ENCODE results near the gene RPS28. TPM values are rescaled to one million over a fixed set of nuclear protein-coding genes. Genes with fewer than 3 reads are reported as not detected.

Gene RPS28
- total and polyA plus RNA-seq, 2 donors from 2014 or later: 1,258 to 1,887 TPM

- peaks cover 0 to 2% (median 0%) of the 10 kb centered on the region in 3 donors for H3K4me1 ChIP-seq (ENCODE audit: control insufficient read depth in 2 of 3, insufficient read depth in 2 of 3, low read depth in 1 of 3, low read length in 3 of 3)
- H3K9me3 ChIP-seq (ENCODE audit: control insufficient read depth in 2 of 3, insufficient read depth in 1 of 3, low read length in 3 of 3): no peaks in the 10 kb centered on the region
- TF ChIP-seq, protein P1, sequence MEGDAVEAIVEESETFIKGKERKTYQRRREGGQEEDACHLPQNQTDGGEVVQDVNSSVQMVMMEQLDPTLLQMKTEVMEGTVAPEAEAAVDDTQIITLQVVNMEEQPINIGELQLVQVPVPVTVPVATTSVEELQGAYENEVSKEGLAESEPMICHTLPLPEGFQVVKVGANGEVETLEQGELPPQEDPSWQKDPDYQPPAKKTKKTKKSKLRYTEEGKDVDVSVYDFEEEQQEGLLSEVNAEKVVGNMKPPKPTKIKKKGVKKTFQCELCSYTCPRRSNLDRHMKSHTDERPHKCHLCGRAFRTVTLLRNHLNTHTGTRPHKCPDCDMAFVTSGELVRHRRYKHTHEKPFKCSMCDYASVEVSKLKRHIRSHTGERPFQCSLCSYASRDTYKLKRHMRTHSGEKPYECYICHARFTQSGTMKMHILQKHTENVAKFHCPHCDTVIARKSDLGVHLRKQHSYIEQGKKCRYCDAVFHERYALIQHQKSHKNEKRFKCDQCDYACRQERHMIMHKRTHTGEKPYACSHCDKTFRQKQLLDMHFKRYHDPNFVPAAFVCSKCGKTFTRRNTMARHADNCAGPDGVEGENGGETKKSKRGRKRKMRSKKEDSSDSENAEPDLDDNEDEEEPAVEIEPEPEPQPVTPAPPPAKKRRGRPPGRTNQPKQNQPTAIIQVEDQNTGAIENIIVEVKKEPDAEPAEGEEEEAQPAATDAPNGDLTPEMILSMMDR (IDR thresholded peaks at IDR 0.05; ENCODE audit: borderline replicate concordance, extremely low read depth, insufficient read depth): no peak
- H3K9ac ChIP-seq (ENCODE audit: low read length in 3 of 3): no peak overlapping the region
- no peaks in the 10 kb centered on the region for H3K36me3 ChIP-seq (ENCODE audit: control insufficient read depth in 2 of 3, insufficient read depth in 3 of 3, low read length in 3 of 3)
- H3K27me3 ChIP-seq (ENCODE audit: control insufficient read depth, insufficient read depth, low read length): no peaks in the 10 kb centered on the region
- FAIRE-seq (no peak), DNase-seq (peak in 1 of 5 donors; percentile 64)
- no peak overlapping the region for H3K4me3 ChIP-seq (ENCODE audit: low read length in 3 of 3)
- intact Hi-C loops (cut with DNase I): no loop called here
- H3K27ac ChIP-seq (ENCODE audit: low read depth in 2 of 2, low read length in 2 of 2): no peak overlapping the region
Measured at GRCh38 chr19:8302357-8302691, 19.0 kb upstream of the RPS28 start.

- FAIRE-seq (no peak), DNase-seq (no peak)
- Histone ChIP-seq H3K27ac (ENCODE audit: low read depth in 2 of 2, low read length in 2 of 2) (no peak overlapping the region), H3K4me3 (ENCODE audit: low read length in 3 of 3) (no peak overlapping the region), H3K36me3 (ENCODE audit: control insufficient read depth in 2 of 3, insufficient read depth in 3 of 3, low read length in 3 of 3) (no peaks in the 10 kb centered on the region), H3K27me3 (ENCODE audit: control insufficient read depth, insufficient read depth, low read length) (no peaks in the 10 kb centered on the region), H3K9me3 (ENCODE audit: control insufficient read depth in 2 of 3, insufficient read depth in 1 of 3, low read length in 3 of 3) (no peaks in the 10 kb centered on the region), H3K4me1 (ENCODE audit: control insufficient read depth in 2 of 3, insufficient read depth in 2 of 3, low read depth in 1 of 3, low read length in 3 of 3) (peaks cover 0 to 6% (median 0%) of the 10 kb centered on the region in 3 donors), H3K9ac (ENCODE audit: low read length in 3 of 3) (no peak overlapping the region)
- TF ChIP-seq, protein P1 (IDR thresholded peaks at IDR 0.05; ENCODE audit: borderline replicate concordance, extremely low read depth, insufficient read depth): no peak
- intact Hi-C loops (cut with DNase I): no loop called here
Measured at GRCh38 chr19:8302734-8303133, 18.6 kb upstream of the RPS28 start.

DNA sequence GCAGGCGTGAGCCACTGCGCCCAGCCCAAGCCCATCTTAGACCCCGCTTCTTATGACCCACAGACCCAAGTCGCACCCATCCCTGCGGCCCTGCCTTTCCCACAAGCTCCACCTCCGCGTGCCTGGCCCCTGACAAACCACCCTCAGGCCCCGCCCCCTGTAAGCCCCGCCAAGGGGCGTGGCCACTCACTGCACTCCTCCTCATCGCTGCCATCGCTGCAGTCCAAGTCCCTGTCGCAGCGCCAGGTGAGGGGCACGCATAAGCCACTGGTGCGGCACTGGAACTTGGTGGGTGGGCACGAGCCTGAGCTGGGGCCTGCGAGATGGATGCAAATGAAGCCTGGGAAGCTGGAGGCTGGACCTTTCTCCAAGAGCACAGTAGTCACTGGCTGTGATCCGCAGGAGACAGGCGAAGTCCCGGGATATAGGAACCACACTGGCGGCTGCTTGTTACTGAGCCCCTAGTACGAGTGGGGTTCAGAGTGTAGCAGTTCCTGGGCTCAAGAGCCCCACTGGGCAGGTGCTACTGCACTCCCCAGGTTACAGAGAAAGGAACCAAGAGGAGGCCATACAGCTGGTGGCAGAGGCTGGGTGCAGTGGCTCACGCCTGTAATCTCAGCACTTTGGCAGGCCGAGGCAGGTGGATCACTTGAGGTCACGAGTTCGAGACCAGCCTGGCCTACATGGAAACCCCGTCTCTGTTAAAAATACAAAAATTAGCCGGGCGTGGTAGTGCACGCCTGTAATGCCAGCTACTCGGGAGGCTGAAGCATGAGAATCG lies 16.3 kb upstream of the RPS28 start:
- Histone ChIP-seq H3K27me3 (ENCODE audit: control insufficient read depth, insufficient read depth, low read length) (no peaks in the 10 kb centered on the region), H3K9ac (ENCODE audit: low read length in 3 of 3) (no peak overlapping the region), H3K9me3 (ENCODE audit: control insufficient read depth in 2 of 3, insufficient read depth in 1 of 3, low read length in 3 of 3) (no peaks in the 10 kb centered on the region), H3K4me3 (ENCODE audit: low read length in 3 of 3) (no peak overlapping the region), H3K27ac (ENCODE audit: low read depth in 2 of 2, low read length in 2 of 2) (no peak overlapping the region), H3K36me3 (ENCODE audit: control insufficient read depth in 2 of 3, insufficient read depth in 3 of 3, low read length in 3 of 3) (peaks cover 0 to 3% (median 0%) of the 10 kb centered on the region in 3 donors), H3K4me1 (ENCODE audit: control insufficient read depth in 2 of 3, insufficient read depth in 2 of 3, low read depth in 1 of 3, low read length in 3 of 3) (peaks cover 0 to 18% (median 0%) of the 10 kb centered on the region in 3 donors)
- TF ChIP-seq, protein P1 (IDR thresholded peaks at IDR 0.05; ENCODE audit: borderline replicate concordance, extremely low read depth, insufficient read depth): no peak
- no peak for FAIRE-seq
- intact Hi-C loops (cut with DNase I): no loop called here
- peak in 2 of 5 donors; percentile 65 to 71 for DNase-seq

Data from kidney (tissue), 14 donors.